PFSK-1 (cell line): Measurements from ENCODE around the gene PPCDC.

ENCODE experiments used
- FOXP2 ChIP-seq: optimal IDR thresholded peaks from 2 replicates; pipeline ENCODE3; 2011; ENCODE audit warnings: borderline replicate concordance, control low read depth, inconsistent platforms; ENCODE audit not compliant: insufficient read depth; ENCODE audit errors: extremely low read length, extremely low read depth
- POLR2AphosphoS5 ChIP-seq: IDR thresholded peaks from 2 replicates; pipeline ENCODE4 v1.6.1; 2012; ENCODE audit warnings: low read depth, mild to moderate bottlenecking, control low read depth, low read length, moderate library complexity
- SIN3A ChIP-seq: IDR thresholded peaks from 2 replicates; pipeline ENCODE4 v1.6.1; 2012; ENCODE audit warnings: mild to moderate bottlenecking, low read length, moderate library complexity, borderline replicate concordance; ENCODE audit not compliant: insufficient read depth
- TAF1 ChIP-seq: IDR thresholded peaks from 2 replicates; pipeline ENCODE4 v1.6.1; 2012; ENCODE audit warnings: low read length, control low read depth, borderline replicate concordance; ENCODE audit not compliant: insufficient read depth
- TF ChIP-seq, protein P1 (sequence below), 2 experiments: IDR thresholded peaks; 2 replicates each; pipeline versions ENCODE4 v1.6.1 to v1.8.0; 2011 to 2012; ENCODE audit warnings: low read depth in 2 of 2, low read length in 2 of 2, control low read depth in 1 of 2, inconsistent platforms in 1 of 2, mild to moderate bottlenecking in 1 of 2, moderate library complexity in 1 of 2; ENCODE audit not compliant: insufficient read depth in 1 of 2

DNA sequence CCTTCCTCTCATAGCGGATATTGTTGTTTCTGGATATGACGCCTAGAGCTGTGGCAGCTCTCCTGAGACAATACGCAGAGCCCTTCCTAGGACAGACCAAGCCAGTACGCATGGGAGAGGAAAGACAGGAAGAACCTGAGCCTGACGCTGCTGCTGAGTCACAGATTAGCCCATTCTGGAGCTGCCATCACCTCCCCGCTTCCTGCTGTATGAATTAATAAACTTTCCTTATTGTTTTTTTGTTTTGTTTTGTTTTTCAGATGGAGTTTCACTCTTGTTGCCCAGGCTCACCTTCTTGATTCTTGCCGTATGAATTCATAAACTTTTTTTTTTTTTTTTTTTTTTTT is 67.0 kb downstream of the PPCDC start:
- TF ChIP-seq, protein P1, sequence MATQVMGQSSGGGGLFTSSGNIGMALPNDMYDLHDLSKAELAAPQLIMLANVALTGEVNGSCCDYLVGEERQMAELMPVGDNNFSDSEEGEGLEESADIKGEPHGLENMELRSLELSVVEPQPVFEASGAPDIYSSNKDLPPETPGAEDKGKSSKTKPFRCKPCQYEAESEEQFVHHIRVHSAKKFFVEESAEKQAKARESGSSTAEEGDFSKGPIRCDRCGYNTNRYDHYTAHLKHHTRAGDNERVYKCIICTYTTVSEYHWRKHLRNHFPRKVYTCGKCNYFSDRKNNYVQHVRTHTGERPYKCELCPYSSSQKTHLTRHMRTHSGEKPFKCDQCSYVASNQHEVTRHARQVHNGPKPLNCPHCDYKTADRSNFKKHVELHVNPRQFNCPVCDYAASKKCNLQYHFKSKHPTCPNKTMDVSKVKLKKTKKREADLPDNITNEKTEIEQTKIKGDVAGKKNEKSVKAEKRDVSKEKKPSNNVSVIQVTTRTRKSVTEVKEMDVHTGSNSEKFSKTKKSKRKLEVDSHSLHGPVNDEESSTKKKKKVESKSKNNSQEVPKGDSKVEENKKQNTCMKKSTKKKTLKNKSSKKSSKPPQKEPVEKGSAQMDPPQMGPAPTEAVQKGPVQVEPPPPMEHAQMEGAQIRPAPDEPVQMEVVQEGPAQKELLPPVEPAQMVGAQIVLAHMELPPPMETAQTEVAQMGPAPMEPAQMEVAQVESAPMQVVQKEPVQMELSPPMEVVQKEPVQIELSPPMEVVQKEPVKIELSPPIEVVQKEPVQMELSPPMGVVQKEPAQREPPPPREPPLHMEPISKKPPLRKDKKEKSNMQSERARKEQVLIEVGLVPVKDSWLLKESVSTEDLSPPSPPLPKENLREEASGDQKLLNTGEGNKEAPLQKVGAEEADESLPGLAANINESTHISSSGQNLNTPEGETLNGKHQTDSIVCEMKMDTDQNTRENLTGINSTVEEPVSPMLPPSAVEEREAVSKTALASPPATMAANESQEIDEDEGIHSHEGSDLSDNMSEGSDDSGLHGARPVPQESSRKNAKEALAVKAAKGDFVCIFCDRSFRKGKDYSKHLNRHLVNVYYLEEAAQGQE (IDR thresholded peaks at IDR 0.05; ENCODE audit: insufficient read depth in 1 of 2, low read depth in 2 of 2, low read length in 2 of 2) = no peak
- TF ChIP-seq POLR2AphosphoS5 (no peak), TAF1 (no peak), SIN3A (no peak), FOXP2 (peak; percentile 42)
